Neuronal stem cell (in vitro differentiated cells): ENCODE results near the gene C3orf33. TPM values are rescaled to one million over a fixed set of nuclear protein-coding genes. Genes with fewer than 3 reads are reported as not detected.

ENCODE experiments used
- DNase-seq: peaks from one replicate; pipeline ENCODE4 v3.0.0-alpha.2; 2013; ENCODE audit warnings: low spot score
- H2AFZ ChIP-seq: one replicate; pipeline ENCODE4 v1.6.1; 2013; ENCODE audit warnings: mild to moderate bottlenecking, low read length, inconsistent platforms
- H2AK5ac ChIP-seq: 2 replicates; pipeline ENCODE4 v1.6.1; 2013; ENCODE audit warnings: low read depth, mild to moderate bottlenecking, inconsistent platforms, low read length, moderate library complexity, mixed read lengths
- H2BK120ac ChIP-seq: 2 replicates; pipeline ENCODE4 v1.6.1; 2013; ENCODE audit warnings: low read depth, mild to moderate bottlenecking, inconsistent platforms, low read length, moderate library complexity, mixed read lengths
- H2BK12ac ChIP-seq: one replicate; pipeline ENCODE4 v1.6.1; 2013; ENCODE audit warnings: low read length, inconsistent platforms
- H2BK15ac ChIP-seq: 2 replicates; pipeline ENCODE4 v1.6.1; 2013; ENCODE audit warnings: mild to moderate bottlenecking, low read length, inconsistent platforms, mixed read lengths
- H2BK5ac ChIP-seq: one replicate; pipeline ENCODE4 v1.6.1; 2013; ENCODE audit warnings: inconsistent platforms, mild to moderate bottlenecking, low read length, moderate library complexity
- H3K14ac ChIP-seq: one replicate; pipeline ENCODE4 v1.6.1; 2013; ENCODE audit warnings: low read length, inconsistent platforms
- H3K18ac ChIP-seq: 2 replicates; pipeline ENCODE4 v1.6.1; 2013; ENCODE audit warnings: low read length, inconsistent platforms
- H3K23ac ChIP-seq: 2 replicates; pipeline ENCODE4 v1.6.1; 2013; ENCODE audit warnings: low read depth, mild to moderate bottlenecking, mixed read lengths, low read length, inconsistent platforms; ENCODE audit not compliant: poor library complexity
- H3K27ac ChIP-seq: replicated peaks from 3 replicates; pipeline ENCODE4 v1.5.1; 2013; ENCODE audit warnings: low read length, inconsistent platforms
- H3K27me3 ChIP-seq, 3 experiments: 2 replicates each; pipeline ENCODE4 v1.6.1; 2013; ENCODE audit warnings: low read length in 3 of 3, mild to moderate bottlenecking in 2 of 3, inconsistent platforms in 1 of 3, low read depth in 1 of 3, mixed read lengths in 1 of 3, moderate library complexity in 1 of 3; ENCODE audit not compliant: control insufficient read depth in 3 of 3, insufficient read depth in 3 of 3
- H3K36me3 ChIP-seq, 2 donors: replicated peaks in 1 of 2; 2 replicates each; pipeline ENCODE4 v1.6.1; 2013; ENCODE audit warnings: low read length in 2 of 2; ENCODE audit not compliant: control insufficient read depth in 2 of 2, insufficient read depth in 2 of 2
- H3K4ac ChIP-seq: 2 replicates; pipeline ENCODE4 v1.6.1; 2013; ENCODE audit warnings: inconsistent platforms, mild to moderate bottlenecking, low read length, moderate library complexity
- H3K4me1 ChIP-seq, 2 donors: 1 replicate in 1 of 2; 2 replicates in 1 of 2; pipeline ENCODE4 v1.6.1; 2013; ENCODE audit warnings: low read length in 2 of 2, low read depth in 1 of 2; ENCODE audit not compliant: control insufficient read depth in 2 of 2, insufficient read depth in 1 of 2
- H3K4me2 ChIP-seq: one replicate; pipeline ENCODE4 v1.6.1; 2013; ENCODE audit warnings: mild to moderate bottlenecking, low read length, inconsistent platforms; ENCODE audit not compliant: insufficient read depth, poor library complexity, severe bottlenecking
- H3K4me3 ChIP-seq, 2 donors: 2 replicates each; pipeline ENCODE4 v1.5.1; 2013; ENCODE audit warnings: low read length in 2 of 2, mild to moderate bottlenecking in 2 of 2, inconsistent platforms in 1 of 2, moderate library complexity in 1 of 2
- H3K79me1 ChIP-seq: one replicate; pipeline ENCODE4 v1.6.1; 2013; ENCODE audit warnings: low read depth, mild to moderate bottlenecking, inconsistent platforms, low read length, moderate library complexity
- H3K9ac ChIP-seq: one replicate; pipeline ENCODE4 v1.6.1; 2013; ENCODE audit warnings: mild to moderate bottlenecking, low read depth, low read length, inconsistent platforms; ENCODE audit not compliant: poor library complexity
- H3K9me3 ChIP-seq, 2 donors: replicated peaks in 1 of 2; 2 replicates each; pipeline versions ENCODE3 to v1.6.1; 2013; ENCODE audit warnings: low read length in 2 of 2, mild to moderate bottlenecking in 2 of 2, inconsistent platforms in 1 of 2, low read depth in 1 of 2, mixed read lengths in 1 of 2, moderate library complexity in 1 of 2; ENCODE audit not compliant: control insufficient read depth in 2 of 2, insufficient read depth in 1 of 2
- H4K8ac ChIP-seq: one replicate; pipeline ENCODE4 v1.6.1; 2013; ENCODE audit warnings: low read depth, mild to moderate bottlenecking, inconsistent platforms, low read length, moderate library complexity
- H4K91ac ChIP-seq: one replicate; pipeline ENCODE4 v1.6.1; 2013; ENCODE audit warnings: low read length, low read depth, mild to moderate bottlenecking, inconsistent platforms; ENCODE audit not compliant: poor library complexity
- WGBS, 2 donors: extraction: QIAGEN DNeasy Blood & Tissue Kit; methylation state at CpG; one replicate each; pipeline ENCODE4 v1.1.7; 2013; ENCODE audit warnings: missing lambda C conversion rate in 2 of 2, mixed read lengths in 1 of 2; ENCODE audit not compliant: insufficient read length in 2 of 2, insufficient replicate concordance in 1 of 2; ENCODE audit errors: extremely low coverage in 2 of 2; 5-methylcytosine and 5-hydroxymethylcytosine counted together
- polyA plus RNA-seq, 2 experiments: library from polyadenylated mRNA; stranded (reverse); fragments of 200-250 nt; gene quantifications; one replicate each; pipeline ENCODE4 v1.2.3, GENCODE V29; 2013

Gene C3orf33, protein sequence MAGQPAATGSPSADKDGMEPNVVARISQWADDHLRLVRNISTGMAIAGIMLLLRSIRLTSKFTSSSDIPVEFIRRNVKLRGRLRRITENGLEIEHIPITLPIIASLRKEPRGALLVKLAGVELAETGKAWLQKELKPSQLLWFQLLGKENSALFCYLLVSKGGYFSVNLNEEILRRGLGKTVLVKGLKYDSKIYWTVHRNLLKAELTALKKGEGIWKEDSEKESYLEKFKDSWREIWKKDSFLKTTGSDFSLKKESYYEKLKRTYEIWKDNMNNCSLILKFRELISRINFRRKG
- polyA plus RNA-seq (2013, experiment 1 of 2) = 5.3 TPM
- 5.6 TPM for polyA plus RNA-seq (2013, experiment 2 of 2)

DNA sequence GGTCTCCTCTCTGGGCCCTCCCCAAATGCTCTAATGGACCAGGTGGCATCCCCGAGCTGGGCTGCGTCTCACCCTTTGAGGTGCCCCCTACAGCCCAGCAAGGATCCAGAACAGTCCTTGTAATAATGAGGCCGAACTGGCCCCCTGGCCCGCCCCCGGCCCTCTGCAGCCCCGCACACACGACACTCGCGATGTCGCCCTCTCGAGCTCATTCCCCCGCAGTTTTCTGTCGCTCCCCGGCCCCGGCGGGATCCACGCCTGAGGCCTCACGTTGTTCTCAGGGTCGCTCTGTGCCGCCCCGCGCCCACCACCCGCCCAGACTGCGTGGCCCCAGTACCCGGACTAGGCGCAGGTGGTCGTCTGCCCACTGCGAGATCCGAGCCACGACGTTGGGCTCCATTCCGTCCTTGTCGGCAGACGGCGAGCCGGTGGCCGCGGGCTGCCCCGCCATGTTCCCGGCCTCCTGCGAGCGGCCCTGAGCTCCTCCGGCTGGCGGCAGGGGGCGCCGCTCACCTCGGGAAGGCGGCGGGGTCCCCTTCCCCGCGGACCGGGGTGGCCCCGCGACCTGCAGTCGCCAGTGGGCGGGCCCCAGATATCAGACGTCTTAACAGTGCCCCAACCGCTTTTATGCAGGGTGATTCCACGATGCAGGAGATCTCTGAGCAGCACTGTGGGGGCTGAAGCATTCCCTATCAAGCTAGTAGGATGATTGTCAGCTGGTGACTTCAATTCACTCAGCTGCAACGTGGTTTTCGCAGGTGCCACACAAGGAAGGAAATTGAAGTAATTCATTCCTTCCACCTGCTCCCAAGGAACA lies at the start of gene C3orf33:
TSS of gene C3orf33 (minus strand) at position 477 of the 817 bp plus-strand sequence. CDS start at position 451, 26 bp downstream.
- Histone ChIP-seq H3K4ac (peak within 1 kb of the TSS; percentile 84), H4K8ac (peak within 1 kb of the TSS; percentile 82), H3K9ac (peak within 1 kb of the TSS; percentile 99), H2BK5ac (peak within 1 kb of the TSS; percentile 53), H2AK5ac (peak within 1 kb of the TSS; percentile 88), H3K4me1 (peaks cover 0 to 2% of the 10 kb centered on the region in 2 donors), H3K4me3 (peak within 1 kb of the TSS; percentile 79 to 92), H2AFZ (peak within 1 kb of the TSS; percentile 99), H4K91ac (no peak within 1 kb of the TSS), H3K79me1 (no peaks in the 10 kb centered on the region), H2BK15ac (peak within 1 kb of the TSS; percentile 75), H3K36me3 (peaks cover 0 to 23% of the 10 kb centered on the region in 2 donors), H3K27ac (no peak within 1 kb of the TSS), H3K4me2 (peak within 1 kb of the TSS; percentile 78), H3K18ac (peak within 1 kb of the TSS; percentile 100), H2BK120ac (no peak within 1 kb of the TSS), H3K27me3 (no peaks in the 10 kb centered on the region), H2BK12ac (peak within 1 kb of the TSS; percentile 84), H3K23ac (peak within 1 kb of the TSS; percentile 98), H3K14ac (peak within 1 kb of the TSS; percentile 94), H3K9me3 (no peaks in the 10 kb centered on the region)
- no CpG with 5 or more reads among the region's 61 CpGs for WGBS, 2 donors
- peak; percentile 57 for DNase-seq

DNA sequence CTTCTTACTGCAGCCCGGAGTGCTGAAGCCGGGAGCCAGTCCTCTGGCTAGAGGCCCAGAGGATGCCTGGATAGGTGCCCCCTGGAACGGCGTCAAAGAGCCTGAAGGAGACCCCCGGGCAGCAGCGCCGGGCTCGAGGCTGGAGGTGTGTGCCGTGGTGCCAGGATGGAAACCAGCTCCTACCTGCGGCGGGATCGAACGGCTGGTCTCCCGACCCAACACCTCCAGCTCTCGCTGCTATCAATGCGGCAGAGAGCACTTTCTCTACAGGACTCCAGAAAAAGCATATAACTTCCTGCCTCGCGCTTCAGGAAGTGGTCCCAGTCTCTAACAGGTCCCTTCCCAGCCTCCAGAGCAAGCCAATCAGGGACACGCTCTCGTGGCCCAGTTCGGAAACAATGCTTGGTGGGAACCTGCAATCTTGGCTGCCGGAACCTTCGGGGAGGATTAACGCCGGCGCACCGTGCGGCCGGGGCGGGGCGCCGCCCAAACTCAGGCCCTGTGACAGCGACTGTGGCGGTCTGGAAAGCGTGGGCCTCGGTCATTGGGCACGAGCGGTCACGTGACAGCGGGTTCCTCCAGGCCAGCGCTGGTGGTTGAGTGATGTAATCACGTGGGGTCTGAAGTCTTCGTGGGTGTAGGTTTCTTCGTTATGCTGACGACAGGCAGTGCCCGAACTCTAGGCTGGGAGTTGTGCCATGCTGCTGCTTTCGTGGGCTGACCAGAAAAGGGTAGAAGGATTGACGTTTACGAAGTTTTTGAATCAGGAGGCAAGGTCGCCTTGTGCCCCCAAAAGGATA lies 48.3 kb upstream of the C3orf33 start, which contains the start of gene SLC33A1:
TSS of gene SLC33A1 (minus strand) at position 287 of the 800 bp plus-strand sequence. CDS start 430 bp downstream, outside the sequence.
- WGBS, 2 donors = no CpG with 5 or more reads among the region's 50 CpGs

DNA sequence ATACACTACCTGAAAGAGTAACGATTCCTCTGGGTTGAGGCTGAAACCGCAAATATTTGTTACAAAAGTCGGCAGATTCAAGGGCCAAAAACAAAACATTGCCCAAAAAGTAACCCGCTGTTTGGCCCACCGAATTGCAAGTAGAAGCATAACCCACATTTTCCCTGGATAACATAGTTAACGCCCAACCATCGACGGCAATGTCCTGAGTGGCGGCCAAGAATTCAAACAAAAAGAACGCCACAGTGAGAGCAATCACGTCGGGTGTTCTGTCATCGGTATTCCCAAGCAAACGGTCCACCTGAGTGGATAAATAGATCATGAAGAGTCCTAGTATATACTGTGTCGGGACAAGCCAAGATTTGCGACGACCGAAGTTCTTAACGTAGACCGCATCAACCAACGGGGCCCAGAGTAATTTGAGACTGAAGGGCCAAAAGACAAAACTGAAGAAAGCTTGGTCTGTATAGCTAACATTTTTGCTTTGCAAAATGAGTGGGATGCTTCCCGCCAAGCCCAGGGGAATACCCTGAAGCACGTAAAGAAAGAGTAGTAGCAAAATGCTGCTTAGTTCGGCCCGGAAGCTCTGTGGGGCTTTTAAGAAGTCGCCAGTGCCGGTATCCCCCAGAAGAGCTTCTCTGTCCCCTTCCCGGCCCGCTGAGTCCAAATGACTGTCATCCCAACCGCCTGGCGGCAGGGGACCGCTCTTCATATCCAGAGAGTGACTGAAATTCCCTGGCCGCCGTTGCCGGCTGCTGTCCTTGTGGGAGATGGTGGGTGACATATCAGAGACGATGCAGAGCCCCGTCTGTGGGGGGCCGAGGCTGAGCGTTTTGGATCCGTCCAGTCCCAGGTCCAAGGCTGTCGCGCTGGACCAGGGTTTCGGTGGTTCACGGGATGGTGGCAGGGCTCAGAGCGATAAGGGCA lies 47.4 kb upstream of the C3orf33 start:
- Histone ChIP-seq H2BK5ac (peak overlapping the region; percentile 30), H3K27me3 (no peaks in the 10 kb centered on the region), H4K91ac (no peak overlapping the region), H2BK12ac (no peak overlapping the region), H3K79me1 (peaks cover 9% of the 10 kb centered on the region), H3K23ac (peak overlapping the region; percentile 87), H3K9ac (peak overlapping the region; percentile 94), H3K14ac (no peak overlapping the region), H3K4ac (no peak overlapping the region), H2BK120ac (no peak overlapping the region), H3K4me3 (peak overlapping the region; percentile 93 to 97), H3K4me1 (peaks cover 6 to 9% of the 10 kb centered on the region in 2 donors), H3K36me3 (peaks cover 0 to 21% of the 10 kb centered on the region in 2 donors), H3K9me3 (peaks cover 0 to 3% of the 10 kb centered on the region in 2 donors), H4K8ac (no peak overlapping the region), H3K18ac (peak overlapping the region; percentile 92), H2AK5ac (no peak overlapping the region), H3K4me2 (peak overlapping the region; percentile 75), H2BK15ac (peak overlapping the region; percentile 42), H2AFZ (peak overlapping the region; percentile 90), H3K27ac (peak overlapping the region; percentile 68)
- no CpG with 5 or more reads among the region's 45 CpGs for WGBS, 2 donors
- peak; percentile 35 for DNase-seq

More for the DNA sequence above, 48.3 kb upstream of the C3orf33 start, which contains the start of gene SLC33A1:
- H3K36me3 ChIP-seq = peaks cover 0 to 18% of the 10 kb centered on the region in 2 donors
- H2BK120ac ChIP-seq = no peak within 1 kb of the TSS
- no peak within 1 kb of the TSS for H3K4ac ChIP-seq
- H3K9ac ChIP-seq = peak within 1 kb of the TSS; percentile 94
- peak; percentile 97 for DNase-seq
- H2BK12ac ChIP-seq = no peak within 1 kb of the TSS
- peaks cover 6 to 9% of the 10 kb centered on the region in 2 donors for H3K4me1 ChIP-seq
- H3K79me1 ChIP-seq = peaks cover 8% of the 10 kb centered on the region
- H3K9me3 ChIP-seq = peaks cover 0 to 3% of the 10 kb centered on the region in 2 donors
- H4K91ac ChIP-seq = peak within 1 kb of the TSS; percentile 79
- no peak within 1 kb of the TSS for H3K14ac ChIP-seq
- H3K27me3 ChIP-seq = no peaks in the 10 kb centered on the region
- H4K8ac ChIP-seq = no peak within 1 kb of the TSS
- H2BK15ac ChIP-seq = peak within 1 kb of the TSS; percentile 42
- peak within 1 kb of the TSS; percentile 90 for H2AFZ ChIP-seq
- peak within 1 kb of the TSS; percentile 82 for H3K4me2 ChIP-seq
- peak within 1 kb of the TSS; percentile 92 for H3K18ac ChIP-seq
- peak within 1 kb of the TSS; percentile 68 for H3K27ac ChIP-seq
- no peak within 1 kb of the TSS for H2AK5ac ChIP-seq
- peak within 1 kb of the TSS; percentile 93 to 97 for H3K4me3 ChIP-seq
- peak within 1 kb of the TSS; percentile 30 for H2BK5ac ChIP-seq
- H3K23ac ChIP-seq = peak within 1 kb of the TSS; percentile 87
